Stimulated activated naive B cell treated with anti-CD40 and anti-IgM and Interleukin-4, amounts not matched to agents 10 μg/mL and 1 μg/mL and 100 μg/mL, for 72 hours (primary cell): ENCODE data around the gene TFB2M.

Source experiments
- ATAC-seq, 2 donors: fragments of 150-1000 bp; cut with Tn5 transposase; replicated peaks; 2 replicates each; pipeline ENCODE4 v1.10.0; 2021; ENCODE audit warnings: moderate library complexity in 1 of 2
- DNase-seq: peaks from one replicate; pipeline ENCODE4 v3.0.0; 2021
- H3K27ac Mint-ChIP-seq: one replicate; pipeline ENCODE4 v1.8.0; 2022; ENCODE audit warnings: mild to moderate bottlenecking, mixed read lengths
- H3K27me3 Mint-ChIP-seq, 2 donors: one replicate each; pipeline ENCODE4 v1.8.0; 2022; ENCODE audit warnings: mixed read lengths in 2 of 2
- H3K36me3 Mint-ChIP-seq, 2 donors: one replicate each; pipeline ENCODE4 v1.8.0; 2022; ENCODE audit warnings: mixed read lengths in 2 of 2, mild to moderate bottlenecking in 1 of 2
- H3K4me1 Mint-ChIP-seq, 2 donors: one replicate each; pipeline ENCODE4 v1.8.0; 2022; ENCODE audit warnings: mixed read lengths in 2 of 2, mild to moderate bottlenecking in 1 of 2
- H3K4me3 Mint-ChIP-seq, 2 donors: one replicate each; pipeline ENCODE4 v1.8.0; 2022; ENCODE audit warnings: mild to moderate bottlenecking in 2 of 2, mixed read lengths in 2 of 2, moderate library complexity in 1 of 2
- H3K9me3 Mint-ChIP-seq, 2 donors: one replicate each; pipeline ENCODE4 v1.8.0; 2022; ENCODE audit warnings: mixed read lengths in 2 of 2, mild to moderate bottlenecking in 1 of 2

The TFB2M gene

DNA sequence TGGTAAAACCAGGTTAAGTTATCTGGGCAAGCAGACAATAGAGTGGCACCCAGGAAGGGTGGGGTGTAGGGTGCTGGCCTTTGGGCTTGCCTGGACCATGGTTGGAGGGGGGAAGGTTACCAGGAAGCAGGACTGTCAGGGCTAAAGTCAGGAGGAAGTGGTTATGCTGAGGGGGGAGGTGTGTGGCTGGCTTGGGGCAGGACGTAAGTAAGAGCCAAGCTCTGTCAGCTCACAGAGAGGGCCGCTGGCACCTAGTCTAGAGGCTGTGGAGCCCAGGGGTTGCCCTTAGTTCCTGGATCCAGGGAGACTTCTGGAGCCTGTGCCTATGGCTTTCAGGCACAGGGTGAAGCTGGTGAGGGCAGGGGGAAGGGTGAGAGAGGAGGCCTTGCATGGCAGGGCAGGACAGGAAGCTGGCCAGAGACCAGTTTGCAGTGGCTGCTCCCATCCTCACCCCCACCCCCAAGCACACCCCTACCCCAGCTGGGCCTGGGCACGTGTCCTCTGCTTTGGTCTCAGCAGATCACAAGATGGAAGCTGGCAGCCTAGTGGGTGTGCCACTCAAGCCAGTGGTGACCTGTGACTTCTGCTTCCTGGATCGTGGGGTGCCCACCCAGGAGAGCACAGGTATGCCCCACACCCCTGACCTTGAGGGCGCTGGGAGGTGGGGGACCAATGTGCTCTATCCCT, 38.5 kb downstream of the TFB2M start:
- Mint-ChIP-seq H3K27me3 (no peaks in the 10 kb centered on the region), H3K36me3 (peaks cover 1 to 4% of the 10 kb centered on the region in 2 donors), H3K4me1 (peaks cover 4 to 5% of the 10 kb centered on the region in 2 donors), H3K4me3 (no peak overlapping the region), H3K9me3 (peaks cover 13 to 15% of the 10 kb centered on the region in 2 donors), H3K27ac (no peak overlapping the region)
- ATAC-seq (peak; percentile 27 to 46), DNase-seq (no peak)

DNA sequence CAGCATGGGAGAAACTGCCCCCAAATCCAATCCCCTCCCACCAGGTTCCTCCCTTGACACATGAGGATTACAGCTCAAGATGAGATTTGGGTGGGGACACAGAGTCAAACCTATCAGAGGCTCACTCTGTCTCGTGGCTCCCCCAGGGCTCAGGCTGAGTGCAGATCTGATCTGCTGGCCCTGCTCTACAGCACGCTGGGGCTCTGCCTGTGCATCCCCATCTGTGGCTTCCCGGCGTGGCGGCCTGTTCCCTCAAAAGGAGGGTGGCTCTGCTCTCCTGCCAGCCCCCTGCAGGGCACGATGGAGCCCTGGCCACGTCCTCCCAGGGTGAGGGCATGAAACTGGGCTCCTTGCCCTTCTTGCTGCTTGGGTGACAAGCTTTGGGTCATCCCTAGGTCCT, 39.1 kb downstream of the TFB2M start:
- ATAC-seq: no peak
- peaks cover 1 to 4% of the 10 kb centered on the region in 2 donors for H3K36me3 Mint-ChIP-seq
- H3K4me1 Mint-ChIP-seq: peaks cover 4 to 5% of the 10 kb centered on the region in 2 donors
- H3K27me3 Mint-ChIP-seq: no peaks in the 10 kb centered on the region
- no peak overlapping the region for H3K4me3 Mint-ChIP-seq
- peaks cover 13 to 14% of the 10 kb centered on the region in 2 donors for H3K9me3 Mint-ChIP-seq
- no peak for DNase-seq
- no peak overlapping the region for H3K27ac Mint-ChIP-seq

DNA sequence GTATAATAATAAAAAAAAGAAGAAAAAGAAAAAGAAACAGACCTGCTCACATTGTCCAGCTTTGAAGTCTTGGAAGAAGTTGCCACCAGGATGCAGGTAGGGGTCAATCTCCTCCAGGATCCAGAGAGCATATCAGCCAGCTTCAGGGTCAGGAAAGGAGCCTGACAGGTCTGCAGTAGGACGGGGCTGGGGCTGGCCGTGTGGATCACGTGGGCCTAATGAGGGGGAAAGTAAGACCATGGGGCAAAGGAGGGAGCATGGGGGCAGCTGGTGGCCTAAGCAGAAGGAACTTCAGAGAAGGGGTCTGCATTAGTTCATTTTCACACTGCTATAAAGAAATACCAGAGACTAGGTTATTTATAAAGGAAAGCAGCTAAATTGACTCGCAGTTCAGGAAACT, 39.7 kb downstream of the TFB2M start:
- Mint-ChIP-seq H3K4me3 (no peak overlapping the region), H3K36me3 (peaks cover 1 to 3% of the 10 kb centered on the region in 2 donors), H3K27ac (no peak overlapping the region), H3K27me3 (no peaks in the 10 kb centered on the region), H3K4me1 (peaks cover 4 to 5% of the 10 kb centered on the region in 2 donors), H3K9me3 (peaks cover 12% of the 10 kb centered on the region in 2 donors)
- DNase-seq: no peak
- no peak for ATAC-seq

DNA sequence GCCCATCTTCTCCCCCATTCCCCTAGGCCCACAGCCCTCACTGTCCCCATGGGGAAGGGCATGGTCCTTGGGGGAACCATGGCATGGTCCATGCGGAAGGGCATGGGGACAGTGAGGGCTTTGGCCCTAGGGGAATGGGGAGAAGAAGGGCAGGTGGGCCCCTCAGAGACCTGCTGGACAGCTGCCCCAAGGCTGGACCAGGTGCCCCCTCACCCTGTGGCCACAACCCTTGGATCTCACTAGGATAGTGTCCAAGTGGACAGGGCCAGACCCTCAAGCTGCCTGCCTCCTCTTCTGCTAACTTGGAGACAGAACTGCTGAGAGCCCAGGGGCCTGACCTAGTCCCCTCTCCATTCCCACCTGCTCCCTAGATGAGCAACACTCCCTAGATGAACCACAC, 46.5 kb downstream of the TFB2M start:
- DNase-seq (no peak), ATAC-seq (no peak)
- no peak overlapping the region for H3K27ac Mint-ChIP-seq
- H3K9me3 Mint-ChIP-seq: peaks cover 0 to 5% of the 10 kb centered on the region in 2 donors
- H3K27me3 Mint-ChIP-seq: peaks cover 0 to 5% of the 10 kb centered on the region in 2 donors
- H3K4me1 Mint-ChIP-seq: no peaks in the 10 kb centered on the region
- no peak overlapping the region for H3K4me3 Mint-ChIP-seq
- H3K36me3 Mint-ChIP-seq: peaks cover 0 to 2% of the 10 kb centered on the region in 2 donors

DNA sequence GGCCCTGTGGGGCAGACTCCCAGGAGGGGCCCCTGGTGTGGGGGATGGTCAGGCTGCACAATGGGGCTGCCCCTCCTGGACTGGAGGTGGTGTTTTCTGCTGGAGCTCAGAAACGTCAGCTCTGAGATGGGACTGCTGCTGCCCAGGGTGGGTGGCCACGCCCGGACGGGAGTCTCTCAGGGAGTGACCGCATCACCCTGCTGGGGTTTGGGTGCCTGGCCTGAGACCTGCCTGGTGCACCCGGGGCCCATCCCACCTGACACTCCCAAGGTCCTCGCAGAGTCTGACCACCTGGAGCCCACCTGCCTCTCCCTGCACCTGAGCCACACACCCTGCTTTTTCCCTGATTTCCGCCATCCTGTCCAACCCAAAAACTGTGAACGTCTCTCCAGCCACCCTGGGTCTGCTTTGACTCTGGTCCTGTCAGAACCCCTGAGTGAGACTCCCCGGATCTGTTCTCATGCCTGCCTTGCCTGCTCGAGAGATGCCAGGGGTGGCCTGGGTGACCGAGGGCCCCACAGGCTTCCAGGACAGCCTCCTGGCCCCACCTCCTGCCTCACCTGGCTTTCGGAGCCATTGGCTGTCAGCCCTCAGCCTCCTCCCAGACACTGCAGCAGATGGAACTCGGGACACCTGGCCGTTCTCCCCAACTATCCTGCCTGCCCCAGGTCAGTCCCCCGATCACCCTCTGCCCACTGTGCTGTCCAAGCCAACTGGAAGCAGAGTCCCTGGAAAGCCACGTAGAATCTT, 47.4 kb downstream of the TFB2M start:
- ATAC-seq: no peak
- no peak overlapping the region for H3K27ac Mint-ChIP-seq

DNA sequence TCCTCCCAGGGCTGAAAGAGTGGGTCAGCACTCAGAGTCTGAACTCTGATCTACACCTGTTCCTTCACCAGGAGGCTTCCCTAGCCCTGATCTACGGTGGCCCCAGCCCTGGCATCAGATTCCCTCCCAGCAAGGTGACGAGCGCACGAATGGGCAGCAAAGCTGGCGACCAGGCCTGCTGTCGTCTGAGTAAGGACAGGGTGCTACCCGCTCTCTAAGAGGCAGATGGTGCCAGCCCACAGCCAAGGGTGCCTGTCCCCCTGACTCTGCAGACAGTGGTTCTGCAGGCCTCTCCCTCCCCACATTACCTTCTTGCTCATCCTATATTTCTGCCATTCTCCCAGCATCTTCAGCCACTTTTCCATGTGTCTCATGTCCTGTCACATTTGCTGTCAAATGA, 48.7 kb downstream of the TFB2M start:
- DNase-seq: no peak
- Mint-ChIP-seq H3K27me3 (peaks cover 0 to 5% of the 10 kb centered on the region in 2 donors), H3K4me1 (no peaks in the 10 kb centered on the region), H3K4me3 (no peak overlapping the region), H3K9me3 (peaks cover 0 to 12% of the 10 kb centered on the region in 2 donors), H3K27ac (no peak overlapping the region), H3K36me3 (peaks cover 0 to 2% of the 10 kb centered on the region in 2 donors)
- ATAC-seq: no peak

More for the DNA sequence above, 47.4 kb downstream of the TFB2M start:
- Mint-ChIP-seq H3K4me1 (no peaks in the 10 kb centered on the region), H3K36me3 (peaks cover 0 to 2% of the 10 kb centered on the region in 2 donors), H3K4me3 (no peak overlapping the region), H3K27me3 (peaks cover 0 to 5% of the 10 kb centered on the region in 2 donors), H3K9me3 (peaks cover 0 to 10% of the 10 kb centered on the region in 2 donors)
- no peak for DNase-seq

DNA sequence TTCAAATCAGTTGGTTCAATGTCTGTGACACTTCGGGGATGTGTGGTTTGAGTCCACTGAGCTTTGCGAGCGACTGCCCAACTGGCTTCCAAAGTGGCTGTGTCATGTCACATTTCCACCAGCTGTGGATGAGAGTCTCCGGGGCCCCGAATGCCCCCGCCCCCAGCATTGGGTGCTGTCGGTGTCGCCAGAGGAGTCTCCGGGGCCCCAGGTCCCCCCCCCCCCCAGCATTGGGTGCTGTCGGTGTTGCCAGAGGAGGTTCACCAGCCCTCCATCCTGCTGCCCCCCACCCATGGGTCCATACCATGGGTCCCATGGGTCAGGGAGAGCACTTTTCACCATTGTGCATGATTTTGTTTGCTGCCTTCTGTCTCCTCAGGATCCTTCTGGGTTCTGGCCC, 49.9 kb downstream of the TFB2M start:
- H3K4me3 Mint-ChIP-seq: no peak overlapping the region
- no peak overlapping the region for H3K27ac Mint-ChIP-seq
- peaks cover 0 to 12% of the 10 kb centered on the region in 2 donors for H3K9me3 Mint-ChIP-seq
- H3K4me1 Mint-ChIP-seq: no peaks in the 10 kb centered on the region
- H3K27me3 Mint-ChIP-seq: peaks cover 0 to 5% of the 10 kb centered on the region in 2 donors
- ATAC-seq: no peak
- no peak for DNase-seq
- peaks cover 0 to 2% of the 10 kb centered on the region in 2 donors for H3K36me3 Mint-ChIP-seq

DNA sequence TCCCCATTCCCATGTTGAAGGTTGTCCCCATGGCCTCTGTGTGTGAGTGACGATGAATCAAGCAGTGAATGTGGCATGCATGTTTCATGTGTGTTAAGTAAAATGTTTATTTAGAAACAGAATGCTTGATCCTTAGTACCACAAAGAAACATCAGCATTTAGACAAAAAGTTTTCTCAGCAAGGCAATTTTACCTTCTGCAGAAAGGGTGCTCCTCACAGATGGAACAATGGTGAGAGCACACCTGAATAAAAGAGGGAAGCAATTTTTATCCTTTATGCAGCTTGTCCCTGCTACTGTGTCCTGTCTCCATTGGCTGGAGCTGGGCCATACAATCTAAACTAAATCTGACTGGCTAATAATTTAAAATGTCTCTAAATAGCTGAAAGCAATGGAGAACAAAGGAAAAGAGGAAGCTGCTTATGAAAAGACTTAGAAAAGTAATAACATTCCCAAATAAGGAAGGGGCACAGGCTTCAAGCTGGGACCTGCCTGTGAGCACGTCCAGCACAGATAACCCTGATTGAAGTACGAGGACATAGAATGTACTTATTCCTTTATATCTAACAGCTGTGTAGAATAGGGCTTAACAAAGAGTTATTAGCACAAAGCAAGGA, 50.6 kb downstream of the TFB2M start:
- no peaks in the 10 kb centered on the region for H3K4me1 Mint-ChIP-seq
- no peak overlapping the region for H3K4me3 Mint-ChIP-seq
- H3K27ac Mint-ChIP-seq: no peak overlapping the region
- H3K36me3 Mint-ChIP-seq: peaks cover 0 to 2% of the 10 kb centered on the region in 2 donors
- H3K27me3 Mint-ChIP-seq: peaks cover 0 to 5% of the 10 kb centered on the region in 2 donors
- DNase-seq: no peak
- H3K9me3 Mint-ChIP-seq: peaks cover 0 to 12% of the 10 kb centered on the region in 2 donors
- ATAC-seq: no peak

DNA sequence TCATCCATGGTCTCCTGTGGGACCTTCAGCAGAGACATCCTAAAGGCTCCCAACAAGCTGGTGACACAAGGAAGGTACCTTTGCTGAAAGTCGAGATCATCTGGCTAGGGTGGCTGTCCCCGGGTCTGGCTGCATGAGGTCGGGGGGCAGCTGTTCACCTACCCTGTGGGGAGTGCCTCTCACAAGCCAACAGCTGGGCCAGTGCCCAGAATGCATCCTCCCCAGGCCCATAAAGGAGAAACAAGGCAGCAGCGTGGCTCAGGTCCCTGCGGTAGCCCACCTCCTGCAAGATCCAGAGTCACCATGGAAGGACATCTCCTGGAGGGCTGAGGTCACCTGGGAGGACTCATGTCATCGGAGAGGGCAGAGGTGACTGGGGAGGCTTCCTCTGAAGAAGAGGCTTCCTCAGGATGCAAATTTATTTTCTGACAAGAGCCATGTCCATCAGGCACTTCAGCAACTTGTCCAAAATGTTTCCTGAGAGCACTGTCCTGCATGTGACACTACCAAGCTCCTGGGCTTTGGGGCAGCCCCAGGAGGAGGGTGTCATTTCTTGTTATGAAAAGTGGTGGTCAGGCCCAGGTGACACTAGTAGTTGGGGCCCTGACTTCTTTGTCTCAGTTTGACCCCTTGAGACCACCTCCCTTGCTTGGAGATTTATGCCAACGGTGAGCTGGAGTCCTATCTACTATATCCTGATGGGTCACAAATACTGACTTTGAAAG, 52.3 kb downstream of the TFB2M start:
- ATAC-seq (no peak), DNase-seq (no peak)
- no peak overlapping the region for H3K4me3 Mint-ChIP-seq
- no peak overlapping the region for H3K27ac Mint-ChIP-seq
- peaks cover 0 to 2% of the 10 kb centered on the region in 2 donors for H3K36me3 Mint-ChIP-seq
- H3K4me1 Mint-ChIP-seq: no peaks in the 10 kb centered on the region
- H3K27me3 Mint-ChIP-seq: peaks cover 0 to 2% of the 10 kb centered on the region in 2 donors
- H3K9me3 Mint-ChIP-seq: peaks cover 0 to 12% of the 10 kb centered on the region in 2 donors

DNA sequence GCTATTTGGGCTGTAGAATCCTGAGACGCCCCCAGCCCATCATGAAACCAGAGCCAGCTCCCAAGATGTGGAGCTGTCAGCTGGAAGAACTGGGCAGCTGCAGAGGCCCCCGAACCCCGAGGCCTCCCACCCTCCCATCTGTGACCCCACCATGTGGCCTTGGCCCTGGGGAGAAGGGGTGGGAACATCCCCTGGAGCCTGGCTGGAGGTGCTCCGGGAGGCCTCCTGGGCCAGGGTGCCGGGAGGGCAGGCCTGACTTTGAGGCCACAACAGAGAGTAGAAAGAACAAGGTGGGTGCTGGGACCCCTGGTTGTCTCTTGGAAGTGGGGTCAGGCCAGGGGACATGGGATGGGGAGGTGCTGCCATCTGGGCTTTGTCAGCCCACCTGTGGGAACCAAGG, 53.0 kb downstream of the TFB2M start:
- H3K27ac Mint-ChIP-seq: no peak overlapping the region

DNA sequence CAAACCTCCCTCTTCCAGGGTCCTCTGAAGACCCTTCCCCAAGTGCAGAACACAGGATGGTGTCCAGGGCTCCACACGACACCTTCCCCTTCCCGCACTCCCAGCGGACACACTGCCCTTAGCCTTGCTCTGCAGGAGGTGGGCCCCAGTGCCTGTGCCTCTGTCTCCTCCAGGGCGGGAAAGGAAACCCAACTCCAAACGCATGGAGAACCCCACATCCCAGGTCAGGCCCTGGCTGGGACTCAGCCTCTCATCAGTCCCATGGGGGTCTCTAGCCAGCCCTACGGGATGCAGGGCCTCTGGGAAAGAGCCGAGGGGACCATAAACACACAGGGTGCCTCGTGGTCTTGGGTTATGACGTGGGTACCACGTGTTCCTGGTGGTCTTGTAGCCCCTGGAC, 53.4 kb downstream of the TFB2M start:
- Mint-ChIP-seq H3K27ac (no peak overlapping the region), H3K36me3 (no peaks in the 10 kb centered on the region), H3K4me3 (no peak overlapping the region), H3K27me3 (no peaks in the 10 kb centered on the region), H3K9me3 (peaks cover 0 to 12% of the 10 kb centered on the region in 2 donors), H3K4me1 (peaks cover under 1 to 6% of the 10 kb centered on the region in 2 donors)
- no peak for ATAC-seq
- DNase-seq: no peak

More for the DNA sequence above, 53.0 kb downstream of the TFB2M start:
- Mint-ChIP-seq H3K9me3 (peaks cover 0 to 12% of the 10 kb centered on the region in 2 donors), H3K4me3 (no peak overlapping the region), H3K4me1 (peaks cover 0 to 2% of the 10 kb centered on the region in 2 donors), H3K36me3 (no peaks in the 10 kb centered on the region), H3K27me3 (no peaks in the 10 kb centered on the region)
- no peak for ATAC-seq
- DNase-seq: no peak

DNA sequence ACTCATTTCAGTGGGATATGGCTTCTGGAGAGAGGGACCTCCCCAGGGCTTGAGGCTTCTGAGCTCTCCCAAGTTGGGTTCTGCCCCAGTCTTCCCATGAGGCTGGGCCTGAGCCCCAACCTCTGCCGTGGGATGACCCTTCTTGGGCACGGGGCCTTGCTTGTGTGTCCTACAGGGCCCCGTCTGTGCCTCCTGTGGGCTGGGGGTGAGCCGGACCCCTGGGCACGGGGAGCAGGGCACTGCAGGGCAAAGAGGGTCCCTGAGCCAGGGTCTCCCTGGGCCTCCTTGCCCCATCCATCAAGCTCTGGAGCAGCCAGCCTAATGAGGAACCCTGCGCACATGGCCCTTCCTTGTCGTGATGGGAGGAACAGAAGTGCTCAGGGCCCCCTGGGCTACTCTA, 53.8 kb downstream of the TFB2M start:
- Mint-ChIP-seq H3K4me3 (no peak overlapping the region), H3K27me3 (no peaks in the 10 kb centered on the region)
- no peak for DNase-seq

DNA sequence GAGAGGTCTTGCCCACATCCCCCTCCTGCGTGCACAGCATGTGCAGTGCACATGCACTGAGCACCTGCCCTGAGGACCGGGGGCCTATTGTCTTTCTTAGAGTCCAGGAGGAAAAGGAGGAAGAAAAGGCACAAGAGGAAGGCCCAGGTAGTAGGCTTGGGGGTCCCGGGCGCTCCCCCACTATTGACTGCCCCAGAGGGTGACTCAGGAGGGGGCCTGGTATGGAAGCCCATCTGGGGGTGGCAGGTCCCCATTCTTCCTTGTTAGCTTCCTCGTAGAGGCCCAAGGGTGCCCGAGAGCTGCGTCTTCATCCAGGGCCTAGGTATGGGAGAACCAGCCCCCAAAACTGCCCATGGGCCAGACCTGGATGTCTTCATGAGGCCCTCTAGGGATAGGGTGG, 54.9 kb downstream of the TFB2M start:
- Mint-ChIP-seq H3K4me1 (peaks cover 9 to 15% of the 10 kb centered on the region in 2 donors), H3K9me3 (peaks cover 0 to 9% of the 10 kb centered on the region in 2 donors), H3K36me3 (no peaks in the 10 kb centered on the region), H3K27me3 (no peaks in the 10 kb centered on the region), H3K4me3 (no peak overlapping the region), H3K27ac (no peak overlapping the region)
- ATAC-seq: no peak
- DNase-seq: no peak

More for the DNA sequence above, 53.8 kb downstream of the TFB2M start:
- no peak overlapping the region for H3K27ac Mint-ChIP-seq
- peaks cover 5 to 10% of the 10 kb centered on the region in 2 donors for H3K4me1 Mint-ChIP-seq
- ATAC-seq: no peak
- peaks cover 0 to 12% of the 10 kb centered on the region in 2 donors for H3K9me3 Mint-ChIP-seq
- H3K36me3 Mint-ChIP-seq: no peaks in the 10 kb centered on the region
